ENCODE results near the gene SGPP1.
"Not testable (repeated sequence)": the region's sequence is repeated elsewhere in the genome, so short reads cannot be mapped to it uniquely, and the experiment has no call there.

The SGPP1 gene

GRCh38 chr14:63725786-63726460 lies 1.9 kb downstream of the SGPP1 start:
- no peak for DNase-seq (ENCODE audit: low spot score)

- DNase-seq (ENCODE audit: low spot score), result no peak
Measured at GRCh38 chr14:63717702-63718101, 10.2 kb downstream of the SGPP1 start.

GRCh38 chr14:63715360-63715759 lies 12.5 kb downstream of the SGPP1 start:
- DNase-seq (ENCODE audit: low spot score), result no peak

- DNase-seq (ENCODE audit: low spot score), result no peak
Measured at GRCh38 chr14:63713764-63714163, 14.1 kb downstream of the SGPP1 start.

GRCh38 chr14:63713058-63713457 lies 14.8 kb downstream of the SGPP1 start:
- no peak for DNase-seq (ENCODE audit: low spot score)

GRCh38 chr14:63712123-63712522 lies 15.7 kb downstream of the SGPP1 start:
- no peak for DNase-seq (ENCODE audit: low spot score)

GRCh38 chr14:63710497-63710896 lies 17.4 kb downstream of the SGPP1 start:
- no peak for DNase-seq (ENCODE audit: low spot score)

GRCh38 chr14:63709589-63709988 lies 18.3 kb downstream of the SGPP1 start:
- no peak for DNase-seq (ENCODE audit: low spot score)

- DNase-seq (ENCODE audit: low spot score), result no peak
Measured at GRCh38 chr14:63707216-63707615, 20.6 kb downstream of the SGPP1 start.

- DNase-seq (ENCODE audit: low spot score), result no peak
Measured at GRCh38 chr14:63705561-63706070, 22.2 kb downstream of the SGPP1 start.

GRCh38 chr14:63702530-63702929 lies 25.3 kb downstream of the SGPP1 start:
- not testable (repeated sequence) for DNase-seq (ENCODE audit: low spot score)

- no peak for DNase-seq (ENCODE audit: low spot score)
Measured at GRCh38 chr14:63701606-63702299, 26.1 kb downstream of the SGPP1 start.

- no peak for DNase-seq (ENCODE audit: low spot score)
Measured at GRCh38 chr14:63692310-63693020, 35.4 kb downstream of the SGPP1 start.

- DNase-seq (ENCODE audit: low spot score), result no peak
Measured at GRCh38 chr14:63689132-63689531, 38.7 kb downstream of the SGPP1 start.

- DNase-seq (ENCODE audit: low spot score), result no peak
Measured at GRCh38 chr14:63686926-63687325, 40.9 kb downstream of the SGPP1 start.

- no peak for DNase-seq (ENCODE audit: low spot score)
Measured at GRCh38 chr14:63685401-63685800, 42.5 kb downstream of the SGPP1 start.

GRCh38 chr14:63682727-63683593 lies 44.9 kb downstream of the SGPP1 start:
- DNase-seq (ENCODE audit: low spot score), result no peak

GRCh38 chr14:63678536-63678935 lies 49.3 kb downstream of the SGPP1 start:
- no peak for DNase-seq (ENCODE audit: low spot score)

- no peak for DNase-seq (ENCODE audit: low spot score)
Measured at GRCh38 chr14:63677891-63678379, 49.9 kb downstream of the SGPP1 start.

- DNase-seq (ENCODE audit: low spot score), result no peak
Measured at GRCh38 chr14:63676615-63677014, 51.2 kb downstream of the SGPP1 start.

- no peak for DNase-seq (ENCODE audit: low spot score)
Measured at GRCh38 chr14:63673886-63674497, 53.9 kb downstream of the SGPP1 start.

All from D341Med (cell line).